H1 (cell line): ENCODE data around the gene MBLAC1. TPM values are rescaled to one million over a fixed set of nuclear protein-coding genes. Genes with fewer than 3 reads are reported as not detected.

Source experiments
- CTCF ChIP-seq, 3 experiments: IDR thresholded peaks; 1 replicate in 2 of 3; 2 replicates in 1 of 3; pipeline versions ENCODE4 v1.5.1 to v1.6.1; 2011; ENCODE audit warnings: low read length in 3 of 3, mild to moderate bottlenecking in 3 of 3, inconsistent platforms in 2 of 3, low read depth in 1 of 3, moderate library complexity in 1 of 3; ENCODE audit not compliant: insufficient read depth in 1 of 3; ENCODE audit errors: control extremely low read depth in 1 of 3
- EP300 ChIP-seq, 2 experiments: IDR thresholded peaks; 1 replicate in 1 of 2; 2 replicates in 1 of 2; pipeline ENCODE4 v1.6.1; 2011 to 2012; ENCODE audit warnings: low read depth in 2 of 2, low read length in 2 of 2, mild to moderate bottlenecking in 2 of 2, borderline replicate concordance in 1 of 2, inconsistent platforms in 1 of 2, moderate library complexity in 1 of 2
- GABPA ChIP-seq: IDR thresholded peaks from 2 replicates; pipeline ENCODE4 v1.6.1; 2011; ENCODE audit warnings: mild to moderate bottlenecking, low read length, moderate library complexity, borderline replicate concordance; ENCODE audit not compliant: insufficient read depth
- KDM1A ChIP-seq: fragments of 200-600, 300-600 bp; sonication (generic); IDR thresholded peaks from 2 replicates; pipeline ENCODE4 v1.7.1; 2016; ENCODE audit warnings: mild to moderate bottlenecking, low read length, borderline replicate concordance
- KDM4A ChIP-seq: IDR thresholded peaks from one replicate; pipeline ENCODE4 v1.7.1; 2012; ENCODE audit warnings: low read depth, mild to moderate bottlenecking, moderate library complexity, low read length, inconsistent platforms; ENCODE audit not compliant: severe bottlenecking
- RBBP5 ChIP-seq: IDR thresholded peaks from 2 replicates; pipeline ENCODE4 v1.7.1; 2012; ENCODE audit warnings: low read depth, mild to moderate bottlenecking, inconsistent platforms, low read length, moderate library complexity, borderline replicate concordance
- SIN3A ChIP-seq, 2 experiments: IDR thresholded peaks in 1 of 2; conservative IDR thresholded peaks in 1 of 2; 2 replicates each; pipeline ENCODE4 v1.6.1; 2011 to 2012; ENCODE audit warnings: low read length in 2 of 2, improper control_type of control experiment in 1 of 2, low read depth in 1 of 2, mild to moderate bottlenecking in 1 of 2
- polyA plus RNA-seq, 7 experiments: library from polyadenylated mRNA; depleted of rRNA in 3 of 7; stranded (reverse) in 5 of 7; unstranded in 2 of 7; fragments of >200 nt in 5 of 7; fragments of 200-250 nt in 2 of 7; gene quantifications; 1 replicate in 5 of 7; 2 replicates in 1 of 7; 4 replicates in 1 of 7; pipeline versions ENCODE4 v1.2.1 to v1.2.3, GENCODE V29; 2011 to 2013; ENCODE audit warnings: missing spikeins in 2 of 7, mixed read lengths in 2 of 7
- total RNA-seq: library from RNA; stranded (reverse); fragmentation: NEBNext Ultra II Directional; extraction: Animal tissue kit (Norgen Biotek cat#: 25700); gene quantifications from 2 replicates; pipeline ENCODE4 v1.2.1, GENCODE V29; 2021

MBLAC1 gene
- total and polyA plus RNA-seq, 2 of the 8 experiments (the other 6 are each of a cell fraction or from before 2014, with no cell fraction given): 1.00 to 1.7 TPM

DNA sequence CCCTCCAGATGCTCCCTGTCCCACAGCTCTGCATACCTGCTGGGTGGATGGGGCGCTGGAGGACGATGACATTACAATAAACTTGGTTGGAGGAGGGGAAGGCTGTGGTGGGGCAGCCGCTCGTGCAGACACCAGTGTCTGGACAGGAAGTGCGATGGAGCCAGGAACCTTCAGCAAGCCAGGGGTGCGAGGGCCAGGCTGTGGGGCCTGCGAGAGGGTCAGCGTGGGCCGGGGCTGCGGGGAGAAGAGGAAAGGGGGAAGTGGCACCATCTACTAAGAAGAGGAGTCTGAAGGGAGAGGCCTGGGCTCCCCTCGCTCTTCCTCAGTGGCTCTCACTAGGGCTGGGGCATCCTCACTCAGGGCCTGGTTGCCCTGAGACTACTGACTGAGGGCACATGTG lies 18.9 kb upstream of the MBLAC1 start (continued):
- no peak for TF ChIP-seq EP300 (IDR thresholded peaks at IDR 0.05; ENCODE audit: borderline replicate concordance in 1 of 2, low read depth in 2 of 2, low read length in 2 of 2)
- no peak for TF ChIP-seq RBBP5
- no peak for TF ChIP-seq SIN3A (conservative IDR thresholded peaks at IDR 0.05 in 1 of 2, IDR thresholded peaks at IDR 0.05 in 1 of 2; ENCODE audit: low read depth in 1 of 2, low read length in 2 of 2)
- TF ChIP-seq KDM4A: no peak
- TF ChIP-seq GABPA: no peak
- TF ChIP-seq CTCF (IDR thresholded peaks at IDR 0.05; ENCODE audit: control extremely low read depth in 1 of 3, insufficient read depth in 1 of 3, low read depth in 1 of 3, low read length in 3 of 3): no peak
- no peak for TF ChIP-seq KDM1A
